DOHH2 (cell line): ENCODE data around the gene PTPN7.

Source experiments
- H3F3A ChIP-seq: fragments of 200-600 bp; sonication (generic), shearing (Covaris generic); 2 replicates; pipeline ENCODE4 v1.6.0; 2016; ENCODE audit warnings: antibody characterized with exemption, mild to moderate bottlenecking; ENCODE audit not compliant: control insufficient read depth, insufficient read depth
- H3K27ac ChIP-seq: fragments of 200-600 bp; sonication (generic); 2 replicates; pipeline ENCODE4 v1.5.1; 2014; ENCODE audit warnings: low read depth, mild to moderate bottlenecking, low read length, moderate library complexity
- H3K27me3 ChIP-seq: fragments of 200-600 bp; sonication (generic); 2 replicates; pipeline ENCODE4 v1.6.1; 2014; ENCODE audit warnings: mild to moderate bottlenecking, low read length, mixed read lengths; ENCODE audit not compliant: control insufficient read depth
- H3K36me3 ChIP-seq: fragments of 200-600 bp; sonication (generic); 2 replicates; pipeline ENCODE4 v1.6.1; 2014; ENCODE audit warnings: mild to moderate bottlenecking, low read length, moderate library complexity, mixed read lengths; ENCODE audit not compliant: control insufficient read depth
- H3K4me1 ChIP-seq: fragments of 200-600 bp; sonication (generic); 2 replicates; pipeline ENCODE4 v1.6.1; 2014; ENCODE audit warnings: mild to moderate bottlenecking, low read length, mixed read lengths; ENCODE audit not compliant: control insufficient read depth
- H3K4me2 ChIP-seq: fragments of 200-600 bp; sonication (generic); 2 replicates; pipeline ENCODE4 v1.6.0; 2014; ENCODE audit warnings: mild to moderate bottlenecking, low read length, moderate library complexity
- H3K4me3 ChIP-seq: fragments of 200-600 bp; sonication (generic); 2 replicates; pipeline ENCODE4 v1.5.1; 2014; ENCODE audit warnings: mild to moderate bottlenecking, low read length, mixed read lengths
- H3K79me2 ChIP-seq: fragments of 200-600 bp; sonication (generic); 2 replicates; pipeline ENCODE4 v1.6.1; 2014; ENCODE audit warnings: mild to moderate bottlenecking, low read length, mixed read lengths; ENCODE audit not compliant: control insufficient read depth
- H3K9me2 ChIP-seq: fragments of 200-600 bp; sonication (generic); replicated peaks from 2 replicates; pipeline ENCODE4 v1.6.1; 2014; ENCODE audit warnings: mild to moderate bottlenecking, low read length, mixed read lengths; ENCODE audit not compliant: control insufficient read depth
- H3K9me3 ChIP-seq: fragments of 200-600 bp; sonication (generic); 2 replicates; pipeline ENCODE4 v1.6.1; 2014; ENCODE audit warnings: antibody characterized with exemption, low read length, mixed read lengths; ENCODE audit not compliant: control insufficient read depth, insufficient read depth
- H4K20me1 ChIP-seq: fragments of 200-600 bp; sonication (generic); 2 replicates; pipeline ENCODE4 v1.6.0; 2014; ENCODE audit warnings: low read depth, mild to moderate bottlenecking, antibody characterized with exemption, low read length, moderate library complexity; ENCODE audit not compliant: control insufficient read depth, insufficient read depth
- CTCF ChIP-seq: fragments of 200-600 bp; sonication (generic); IDR thresholded peaks from one replicate; pipeline ENCODE4 v1.5.1; 2014; ENCODE audit warnings: antibody characterized with exemption, mild to moderate bottlenecking, low read depth, low read length; ENCODE audit not compliant: poor library complexity, severe bottlenecking
- EZH2phosphoT487 ChIP-seq: fragments of 200-600 bp; sonication (generic); IDR thresholded peaks from 2 replicates; pipeline ENCODE4 v1.6.1; 2017; ENCODE audit warnings: borderline replicate concordance, mild to moderate bottlenecking, antibody characterized with exemption, low read length, moderate library complexity, mixed read lengths

The PTPN7 gene

GRCh38 chr1:202154148-202154765 is 6.1 kb downstream of the PTPN7 start:
- Histone ChIP-seq H4K20me1 (peaks cover 3% of the 10 kb centered on the region; the same call in 1 of the 2 replicates), H3F3A (peaks cover 30% of the 10 kb centered on the region), H3K4me1 (peaks cover 45% of the 10 kb centered on the region), H3K4me3 (no peak overlapping the region), H3K9me2 (no peaks in the 10 kb centered on the region), H3K27ac (no peak overlapping the region), H3K79me2 (peaks cover 19% of the 10 kb centered on the region), H3K36me3 (peaks cover 98% of the 10 kb centered on the region), H3K27me3 (no peaks in the 10 kb centered on the region), H3K4me2 (no peak overlapping the region), H3K9me3 (no peaks in the 10 kb centered on the region)
- TF ChIP-seq EZH2phosphoT487 (no peak), CTCF (no peak)

- Histone ChIP-seq H3K79me2 (peaks cover 9% of the 10 kb centered on the region), H3K4me3 (no peak overlapping the region), H3K4me2 (no peak overlapping the region), H3F3A (peaks cover 26% of the 10 kb centered on the region), H3K36me3 (peaks cover 94% of the 10 kb centered on the region), H4K20me1 (peaks cover 3% of the 10 kb centered on the region; the same call in 1 of the 2 replicates), H3K4me1 (peaks cover 35% of the 10 kb centered on the region), H3K9me2 (no peaks in the 10 kb centered on the region), H3K27ac (no peak overlapping the region), H3K27me3 (no peaks in the 10 kb centered on the region), H3K9me3 (no peaks in the 10 kb centered on the region)
- TF ChIP-seq CTCF (no peak), EZH2phosphoT487 (no peak)
These were observed 7.1 kb downstream of the PTPN7 start for GRCh38 chr1:202153284-202153683.

- no peak for TF ChIP-seq EZH2phosphoT487
- TF ChIP-seq CTCF = no peak
- peaks cover 94% of the 10 kb centered on the region for H3K36me3 ChIP-seq
These were observed 8.0 kb downstream of the PTPN7 start for GRCh38 chr1:202152399-202152798.

More at GRCh38 chr1:202152399-202152798, 8.0 kb downstream of the PTPN7 start:
- Histone ChIP-seq H3K9me2 (no peaks in the 10 kb centered on the region), H3F3A (peaks cover 18% of the 10 kb centered on the region), H3K4me3 (no peak overlapping the region), H3K4me2 (no peak overlapping the region), H3K27me3 (no peaks in the 10 kb centered on the region), H4K20me1 (peaks cover 3% of the 10 kb centered on the region; the same call in 1 of the 2 replicates), H3K79me2 (peaks cover under 1% of the 10 kb centered on the region; the same call in 1 of the 2 replicates), H3K27ac (no peak overlapping the region), H3K9me3 (no peaks in the 10 kb centered on the region), H3K4me1 (peaks cover 27% of the 10 kb centered on the region)
